Spleen (tissue), 7 donors: ENCODE measurements around the gene IL15.

ENCODE experiments used
- CTCF ChIP-seq, 11 experiments: fragments of 200-600 bp in 7 of 11; fragments of 450-650 bp in 4 of 11; sonication (generic) in 4 of 11; IDR thresholded peaks in 8 of 11; conservative IDR thresholded peaks in 3 of 11; 1 replicate in 7 of 11; 2 replicates in 4 of 11; pipeline versions ENCODE4 v1.4.0 to v1.8.0; 2016 to 2021; ENCODE audit warnings: antibody characterized with exemption in 11 of 11, inconsistent platforms in 4 of 11, mild to moderate bottlenecking in 1 of 11
- POLR2AphosphoS5 ChIP-seq, 3 donors: sonication (generic); formaldehyde crosslinking; IDR thresholded peaks; one replicate each; pipeline ENCODE4 v1.5.1; 2017; ENCODE audit warnings: antibody characterized with exemption in 3 of 3
- donor health status: DM: no; HTN: no; CAD: no; lungs with moderate emphysema.
- donor health status: DM: no; HTN: no; CAD: no.
- donor health status: DM: no; HTN: no; CAD: no.

DNA sequence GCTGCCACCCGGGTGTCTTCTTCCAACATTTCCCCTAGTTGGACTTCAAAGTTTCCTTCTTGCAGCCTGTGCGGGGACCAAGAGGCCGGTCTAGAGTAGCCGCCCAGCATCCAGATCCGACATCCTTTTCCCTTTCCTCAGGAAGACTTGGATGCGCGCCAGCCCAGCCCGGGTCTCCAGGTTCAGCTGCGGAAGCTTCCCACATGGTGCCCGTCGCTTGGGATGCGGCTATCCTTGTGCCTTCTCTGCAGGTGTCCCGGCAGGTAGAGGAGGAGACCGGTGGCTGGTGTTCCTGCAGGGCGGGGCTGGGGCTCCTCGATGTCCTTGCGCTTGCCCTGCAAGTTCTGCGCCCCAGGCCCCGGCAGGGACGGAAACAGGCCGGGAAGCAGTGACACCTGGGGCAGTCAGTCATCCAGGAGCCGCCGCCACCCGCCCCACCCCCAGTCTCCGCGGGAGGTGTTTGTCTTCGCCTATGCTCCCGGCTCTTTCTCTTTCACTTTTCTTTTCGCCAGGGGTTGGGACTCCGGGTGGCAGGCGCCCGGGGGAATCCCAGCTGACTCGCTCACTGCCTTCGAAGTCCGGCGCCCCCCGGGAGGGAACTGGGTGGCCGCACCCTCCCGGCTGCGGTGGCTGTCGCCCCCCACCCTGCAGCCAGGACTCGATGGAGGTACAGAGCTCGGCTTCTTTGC is at the start of gene IL15:
- TF ChIP-seq POLR2AphosphoS5 (IDR thresholded peaks at IDR 0.05) (peak in 2 of 3 donors; percentile 74 to 79), CTCF (IDR thresholded peaks at IDR 0.05 in 8 of 11, conservative IDR thresholded peaks at IDR 0.05 in 3 of 11) (no peak)
